Ovary (tissue), 3 donors: Measurements from ENCODE around the gene NLGN4Y.

Experiments used
- POLR2A ChIP-seq: fragments of 450-650 bp; IDR thresholded peaks from one replicate; pipeline ENCODE4 v1.6.1; 2017; ENCODE audit warnings: antibody characterized with exemption, mild to moderate bottlenecking, moderate library complexity
- TF ChIP-seq, protein P1 (sequence below), 3 donors: fragments of 450-650 bp in 2 of 3; fragments of 200-600 bp in 1 of 3; IDR thresholded peaks; one replicate each; pipeline versions ENCODE4 v1.5.1 to v1.8.0; 2016 to 2022; ENCODE audit warnings: antibody characterized with exemption in 3 of 3, mild to moderate bottlenecking in 1 of 3
- donor health status: DM: no; HTN: no; CAD: no.

DNA sequence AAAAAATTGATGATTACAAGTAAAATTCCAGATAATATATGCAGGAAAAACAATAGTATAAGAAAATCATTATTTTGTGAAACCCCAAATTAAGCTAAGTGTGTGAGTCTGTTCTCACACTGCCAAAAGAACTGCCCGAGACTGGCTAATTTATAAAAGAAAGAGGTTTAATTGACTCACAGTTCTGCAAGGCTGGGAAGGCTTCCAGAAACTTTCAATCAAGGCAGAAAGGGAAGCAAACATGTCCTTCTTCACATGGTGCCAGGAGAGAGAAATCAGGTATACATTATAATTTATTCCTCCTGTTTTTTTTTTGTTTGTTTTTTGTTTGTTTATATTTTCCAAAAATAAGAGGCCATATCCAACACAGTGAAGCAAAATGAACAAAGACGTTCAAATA lies 276.8 kb downstream of the NLGN4Y start:
- TF ChIP-seq, protein P1, sequence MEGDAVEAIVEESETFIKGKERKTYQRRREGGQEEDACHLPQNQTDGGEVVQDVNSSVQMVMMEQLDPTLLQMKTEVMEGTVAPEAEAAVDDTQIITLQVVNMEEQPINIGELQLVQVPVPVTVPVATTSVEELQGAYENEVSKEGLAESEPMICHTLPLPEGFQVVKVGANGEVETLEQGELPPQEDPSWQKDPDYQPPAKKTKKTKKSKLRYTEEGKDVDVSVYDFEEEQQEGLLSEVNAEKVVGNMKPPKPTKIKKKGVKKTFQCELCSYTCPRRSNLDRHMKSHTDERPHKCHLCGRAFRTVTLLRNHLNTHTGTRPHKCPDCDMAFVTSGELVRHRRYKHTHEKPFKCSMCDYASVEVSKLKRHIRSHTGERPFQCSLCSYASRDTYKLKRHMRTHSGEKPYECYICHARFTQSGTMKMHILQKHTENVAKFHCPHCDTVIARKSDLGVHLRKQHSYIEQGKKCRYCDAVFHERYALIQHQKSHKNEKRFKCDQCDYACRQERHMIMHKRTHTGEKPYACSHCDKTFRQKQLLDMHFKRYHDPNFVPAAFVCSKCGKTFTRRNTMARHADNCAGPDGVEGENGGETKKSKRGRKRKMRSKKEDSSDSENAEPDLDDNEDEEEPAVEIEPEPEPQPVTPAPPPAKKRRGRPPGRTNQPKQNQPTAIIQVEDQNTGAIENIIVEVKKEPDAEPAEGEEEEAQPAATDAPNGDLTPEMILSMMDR (IDR thresholded peaks at IDR 0.05), result no peak
- no peak for TF ChIP-seq POLR2A
